GM12878 (cell line): ENCODE results near the gene ATRN. TPM values are rescaled to one million over a fixed set of nuclear protein-coding genes. Genes with fewer than 3 reads are reported as not detected.

ENCODE experiments used
- ATAC-seq: fragments of 200-7000 bp; cut with Tn5 transposase; 3 replicates; pipeline ENCODE4 v1.9.1; 2020; ENCODE audit warnings: mild to moderate bottlenecking, moderate library complexity
- BruUV-seq: library from RNA; stranded (reverse); fragments of 400-500 nt; replicated peaks from 2 replicates; lab custom pipeline; 2021; lab: Mats Ljungman, UMichigan
- CTCF ChIA-PET: fragments of 300-600 bp; sonication (Branson Sonifier 250); formaldehyde crosslinking; extraction: SDS; loops from one replicate; lab custom pipeline; 2021; ENCODE audit warnings: inconsistent platforms; lab: Yijun Ruan, JAX
- POLR2A ChIA-PET: fragments of 350-600 bp; formaldehyde crosslinking; extraction: SDS; loops from one replicate; lab custom pipeline; 2021; ENCODE audit warnings: inconsistent platforms; lab: Charles Lee
- RAD21 ChIA-PET: fragments of 300-600 bp; sonication (Branson Sonifier 250); formaldehyde crosslinking; loops from one replicate; lab custom pipeline; 2023; ENCODE audit warnings: antibody characterized with exemption; ENCODE audit not compliant: unreplicated experiment; lab: Charles Lee
- SMC1A ChIA-PET: fragments of 300-600 bp; sonication (Branson Sonifier 250); formaldehyde crosslinking; loops from one replicate; lab custom pipeline; 2023; ENCODE audit not compliant: unreplicated experiment, uncharacterized antibody; lab: Charles Lee
- DNase-seq: peaks from one replicate; pipeline ENCODE4 v3.0.0-alpha.2; 2011; ENCODE audit warnings: low read depth, low spot score
- FAIRE-seq: peaks from 3 replicates; lab custom pipeline; 2011; peaks lifted over from hg19 to GRCh38; lab: Jason Lieb, UNC
- H2AFZ ChIP-seq: 2 replicates; pipeline ENCODE4 v1.6.0; 2011; ENCODE audit warnings: low read depth, low read length, control low read depth; ENCODE audit not compliant: control insufficient read depth
- H3K27ac ChIP-seq: 2 replicates; pipeline ENCODE4 v1.5.1; 2011; ENCODE audit warnings: control low read depth; ENCODE audit not compliant: control insufficient read depth, insufficient read depth
- H3K27me3 ChIP-seq, 2 experiments: replicated peaks in 1 of 2; 2 replicates each; pipeline versions ENCODE4 v1.6.0 to v1.6.1; 2011; ENCODE audit warnings: low read length in 1 of 2; ENCODE audit not compliant: control insufficient read depth in 2 of 2, insufficient read depth in 2 of 2
- H3K36me3 ChIP-seq, 2 experiments: 2 replicates each; pipeline ENCODE4 v1.5.1; 2011; ENCODE audit warnings: low read length in 1 of 2; ENCODE audit not compliant: control insufficient read depth in 2 of 2, insufficient read depth in 2 of 2
- H3K4me1 ChIP-seq: 2 replicates; pipeline ENCODE4 v1.6.1; 2011; ENCODE audit warnings: mild to moderate bottlenecking, low read length, moderate library complexity, mixed read lengths; ENCODE audit not compliant: control insufficient read depth, insufficient read depth
- H3K4me2 ChIP-seq: 2 replicates; pipeline ENCODE4 v1.6.0; 2011; ENCODE audit warnings: control low read depth; ENCODE audit not compliant: control insufficient read depth, insufficient read depth
- H3K4me3 ChIP-seq: fragments of 200-600 bp; sonication (generic); 2 replicates; pipeline ENCODE4 v1.5.1; 2016
- H3K79me2 ChIP-seq: 2 replicates; pipeline ENCODE4 v1.6.0; 2011; ENCODE audit warnings: low read length; ENCODE audit not compliant: control insufficient read depth, insufficient read depth
- H3K9ac ChIP-seq: 2 replicates; pipeline ENCODE4 v1.8.0; 2011; ENCODE audit warnings: low read length, control low read depth, mixed read lengths; ENCODE audit not compliant: control insufficient read depth, insufficient read depth
- H3K9me3 ChIP-seq: replicated peaks from 3 replicates; pipeline ENCODE4 v1.5.1; 2011; ENCODE audit warnings: mild to moderate bottlenecking, low read length; ENCODE audit not compliant: control insufficient read depth, insufficient read depth
- H4K20me1 ChIP-seq: 2 replicates; pipeline ENCODE4 v1.6.0; 2011; ENCODE audit not compliant: control insufficient read depth, insufficient read depth
- GABPA ChIP-seq: IDR thresholded peaks from 2 replicates; pipeline ENCODE4 v1.6.1; 2014; ENCODE audit warnings: antibody characterized with exemption, low read depth, mild to moderate bottlenecking, inconsistent platforms
- HCFC1 ChIP-seq: fragments of 150-350 bp; IDR thresholded peaks from 2 replicates; pipeline ENCODE4 v1.6.1; 2014; ENCODE audit warnings: low read length
- LARP7 ChIP-seq: fragments of 450-650 bp; IDR thresholded peaks from 2 replicates; pipeline ENCODE4 v1.6.1; 2017; ENCODE audit warnings: mild to moderate bottlenecking
- MEF2A ChIP-seq: IDR thresholded peaks from 2 replicates; pipeline ENCODE4 v1.6.1; 2011; ENCODE audit warnings: low read depth, mild to moderate bottlenecking, low read length, moderate library complexity; ENCODE audit not compliant: insufficient read depth
- MYC ChIP-seq: IDR thresholded peaks from 2 replicates; pipeline ENCODE4 v1.6.1; 2011; ENCODE audit warnings: mild to moderate bottlenecking, low read length, moderate library complexity, inconsistent platforms; ENCODE audit not compliant: insufficient read depth, insufficient replicate concordance, insufficient read length, severe bottlenecking
- NR2C1 ChIP-seq: fragments of 450-650 bp; IDR thresholded peaks from 2 replicates; pipeline ENCODE4 v1.6.1; 2017; ENCODE audit warnings: antibody characterized with exemption, mild to moderate bottlenecking, moderate library complexity
- PAX5 ChIP-seq: IDR thresholded peaks from 2 replicates; pipeline ENCODE4 v1.6.1; 2011; ENCODE audit warnings: low read depth, low read length, borderline replicate concordance
- PAX8 ChIP-seq: fragments of 450-650 bp; IDR thresholded peaks from 2 replicates; pipeline ENCODE4 v1.6.1; 2017; ENCODE audit warnings: mild to moderate bottlenecking, moderate library complexity
- RBBP5 ChIP-seq: fragments of 200-600 bp; sonication (generic); conservative IDR thresholded peaks from 2 replicates; pipeline ENCODE4 v1.6.1; 2016
- RFX5 ChIP-seq: IDR thresholded peaks from 2 replicates; pipeline ENCODE4 v1.6.1; 2011; ENCODE audit warnings: low read depth, low read length, improper control_type of control experiment
- RUNX3 ChIP-seq: IDR thresholded peaks from 2 replicates; pipeline ENCODE4 v1.6.1; 2012; ENCODE audit warnings: low read length, inconsistent platforms
- SPI1 ChIP-seq: IDR thresholded peaks from 2 replicates; pipeline ENCODE4 v1.6.1; 2011; ENCODE audit warnings: low read depth, mild to moderate bottlenecking, low read length, moderate library complexity, borderline replicate concordance; ENCODE audit not compliant: insufficient read depth
- SREBF2 ChIP-seq: IDR thresholded peaks from 2 replicates; pipeline ENCODE4 v1.6.1; 2012; ENCODE audit warnings: mild to moderate bottlenecking, low read length
- TBL1XR1 ChIP-seq: IDR thresholded peaks from 2 replicates; pipeline ENCODE4 v1.6.1; 2012; ENCODE audit warnings: low read depth, low read length, improper control_type of control experiment
- WRNIP1 ChIP-seq: IDR thresholded peaks from 2 replicates; pipeline ENCODE4 v1.6.1; 2011; ENCODE audit warnings: low read depth, low read length, improper control_type of control experiment, borderline replicate concordance
- YY1 ChIP-seq: IDR thresholded peaks from 2 replicates; pipeline ENCODE4 v1.6.1; 2011; ENCODE audit warnings: low read depth, mild to moderate bottlenecking, low read length
- WGBS: methylation state at CpG from one replicate; pipeline ENCODE4 v1.1.6; 2016; ENCODE audit warnings: low lambda C conversion rate; ENCODE audit not compliant: insufficient replicate concordance, insufficient coverage; ENCODE audit errors: missing lambda C conversion rate; 5-methylcytosine and 5-hydroxymethylcytosine counted together
- in situ Hi-C: fragments of 300-500 bp; cut with MboI; formaldehyde crosslinking; loops from 9 replicates; pipeline ENCODE4 v1.14.3; 2018; ENCODE audit warnings: mixed read lengths
- intact Hi-C: fragments of 100-400 bp; cut with micrococcal nuclease; formaldehyde crosslinking; loops from one replicate; pipeline ENCODE4 v1.14.2; 2022; ENCODE audit not compliant: unreplicated experiment
- polyA plus RNA-seq, 11 experiments: library from polyadenylated mRNA; depleted of rRNA in 4 of 11; unstranded in 6 of 11; stranded (reverse) in 5 of 11; fragments of >200 nt; fragmentation: Nextera tagmentation in 4 of 11; fragmentation: Illumina TruSeq in 1 of 11; extraction: Ambion mirVana in 4 of 11; extraction: Trizol in 1 of 11; gene quantifications; 1 replicate in 1 of 11; 2 replicates in 10 of 11; pipeline versions ENCODE4 v1.2.1 to v1.2.3, GENCODE V29; 2011 to 2016; ENCODE audit warnings: inconsistent platforms in 2 of 11, missing spikeins in 2 of 11, low read depth in 1 of 11
- total RNA-seq, 4 experiments: library from RNA; depleted of rRNA in 3 of 4; stranded (reverse); fragments of >200 nt in 3 of 4; fragmentation: Illumina TruSeq in 1 of 4; extraction: Trizol in 1 of 4; gene quantifications; 2 replicates each; pipeline versions ENCODE4 v1.2.1 to v1.2.3, GENCODE V29; 2013 to 2021
- TF ChIP-seq, protein P1 (sequence below): fragments of 450-650 bp; formaldehyde crosslinking; IDR thresholded peaks from 2 replicates; pipeline ENCODE4 v1.4.0; 2022; ENCODE audit warnings: mild to moderate bottlenecking, moderate library complexity
- TF ChIP-seq, protein P2 (sequence below): IDR thresholded peaks from 2 replicates; pipeline ENCODE4 v1.6.1; 2011; ENCODE audit warnings: low read depth, mild to moderate bottlenecking, low read length, moderate library complexity, borderline replicate concordance; ENCODE audit errors: extremely low read depth
- TF ChIP-seq, protein P3 (sequence below): fragments of 450-650 bp; conservative IDR thresholded peaks from 2 replicates; pipeline ENCODE4 v1.6.1; 2017; ENCODE audit warnings: mild to moderate bottlenecking, moderate library complexity

ATRN gene
- total and polyA plus RNA-seq, 10 of the 15 experiments (the other 5 are each of a cell fraction or from before 2014, with no cell fraction given), result 0.71 to 11.6 (median 6.9) TPM

DNA sequence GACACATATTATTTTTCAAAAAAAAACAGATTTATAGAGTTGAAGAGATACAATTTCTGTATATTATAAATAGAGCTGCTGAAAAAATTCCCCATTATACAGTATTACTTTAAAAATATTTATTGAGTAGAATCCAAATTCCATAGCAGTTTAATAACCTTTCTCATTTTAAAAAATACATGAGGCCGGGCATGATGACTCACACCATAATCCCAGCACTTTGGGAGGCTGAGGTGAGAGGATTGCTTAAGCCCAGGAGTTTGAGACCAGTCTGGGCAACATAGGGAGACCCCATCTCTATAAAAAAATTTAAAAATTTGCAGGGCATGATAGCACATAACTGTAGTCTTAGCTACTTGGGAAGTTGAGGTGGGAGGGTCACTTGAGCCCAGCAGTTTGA is 13.0 kb downstream of the ATRN start (continued):
- TF ChIP-seq, protein P1, sequence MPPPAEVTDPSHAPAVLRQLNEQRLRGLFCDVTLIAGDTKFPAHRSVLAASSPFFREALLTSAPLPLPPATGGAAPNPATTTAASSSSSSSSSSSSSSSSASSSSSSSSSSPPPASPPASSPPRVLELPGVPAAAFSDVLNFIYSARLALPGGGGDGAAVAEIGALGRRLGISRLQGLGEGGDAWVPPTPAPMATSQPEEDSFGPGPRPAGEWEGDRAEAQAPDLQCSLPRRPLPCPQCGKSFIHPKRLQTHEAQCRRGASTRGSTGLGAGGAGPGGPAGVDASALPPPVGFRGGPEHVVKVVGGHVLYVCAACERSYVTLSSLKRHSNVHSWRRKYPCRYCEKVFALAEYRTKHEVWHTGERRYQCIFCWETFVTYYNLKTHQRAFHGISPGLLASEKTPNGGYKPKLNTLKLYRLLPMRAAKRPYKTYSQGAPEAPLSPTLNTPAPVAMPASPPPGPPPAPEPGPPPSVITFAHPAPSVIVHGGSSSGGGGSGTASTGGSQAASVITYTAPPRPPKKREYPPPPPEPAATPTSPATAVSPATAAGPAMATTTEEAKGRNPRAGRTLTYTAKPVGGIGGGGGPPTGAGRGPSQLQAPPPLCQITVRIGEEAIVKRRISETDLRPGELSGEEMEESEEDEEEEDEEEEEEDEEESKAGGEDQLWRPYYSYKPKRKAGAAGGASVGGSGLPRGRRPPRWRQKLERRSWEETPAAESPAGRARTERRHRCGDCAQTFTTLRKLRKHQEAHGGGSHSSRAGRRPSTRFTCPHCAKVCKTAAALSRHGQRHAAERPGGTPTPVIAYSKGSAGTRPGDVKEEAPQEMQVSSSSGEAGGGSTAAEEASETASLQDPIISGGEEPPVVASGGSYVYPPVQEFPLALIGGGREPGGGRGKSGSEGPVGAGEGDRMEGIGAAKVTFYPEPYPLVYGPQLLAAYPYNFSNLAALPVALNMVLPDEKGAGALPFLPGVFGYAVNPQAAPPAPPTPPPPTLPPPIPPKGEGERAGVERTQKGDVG (CRISPR knock-in tag), result no peak
- TF ChIP-seq WRNIP1, result no peak
- TF ChIP-seq HCFC1, result no peak
- TF ChIP-seq, protein P2, sequence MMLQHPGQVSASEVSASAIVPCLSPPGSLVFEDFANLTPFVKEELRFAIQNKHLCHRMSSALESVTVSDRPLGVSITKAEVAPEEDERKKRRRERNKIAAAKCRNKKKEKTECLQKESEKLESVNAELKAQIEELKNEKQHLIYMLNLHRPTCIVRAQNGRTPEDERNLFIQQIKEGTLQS, result no peak

DNA sequence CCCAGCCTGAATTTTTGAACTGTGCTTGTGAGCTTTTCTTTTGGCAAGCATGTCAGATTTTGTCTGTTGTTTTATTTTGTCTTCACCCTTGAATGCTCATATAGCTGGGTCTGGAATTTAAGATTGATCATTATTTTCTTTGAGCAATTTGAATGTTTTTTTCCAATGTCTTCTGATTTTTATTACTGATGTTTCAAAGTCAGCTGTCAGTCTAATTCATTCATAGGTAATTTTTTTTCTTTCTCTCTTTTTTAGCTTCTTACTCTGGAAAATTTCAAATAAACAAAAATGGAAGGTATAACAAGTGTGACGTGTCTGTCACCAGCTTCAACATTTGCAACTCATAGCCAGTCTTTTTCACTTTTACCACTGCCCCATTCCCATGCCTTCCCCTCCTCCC is 15.1 kb downstream of the ATRN start:
- Histone ChIP-seq H2AFZ (no peak overlapping the region), H4K20me1 (no peaks in the 10 kb centered on the region), H3K9ac (no peak overlapping the region), H3K27ac (no peak overlapping the region), H3K4me3 (no peak overlapping the region), H3K79me2 (no peaks in the 10 kb centered on the region; the same call in 1 of the 2 replicates), H3K4me1 (no peaks in the 10 kb centered on the region; the same call in 1 of the 2 replicates), H3K4me2 (no peak overlapping the region), H3K9me3 (peaks cover 3% of the 10 kb centered on the region; the same call in 1 of the 3 replicates), H3K27me3 (no peaks in the 10 kb centered on the region), H3K36me3 (no peaks in the 10 kb centered on the region)
- DNase-seq (no peak), FAIRE-seq (no peak), ATAC-seq (no peak)
- POLR2A ChIA-PET, result no interaction called here
- CTCF ChIA-PET, result interaction anchor here (1.5 to 2.1 kb wide), 2 partner anchors 8 to 191 kb away, joined by 3 to 12 read pairs; no protein-coding TSS in a partner anchor
- in situ Hi-C loops, result no loop called here
- intact Hi-C loops, result no loop called here
- SMC1A ChIA-PET, result interaction anchor here (1.4 to 2.0 kb wide), 2 partner anchors 8 to 12 kb away, joined by 4 to 6 read pairs; no protein-coding TSS in a partner anchor
- 93% methylated on average over 1 of the region's 1 CpG for WGBS
- no TSS peak for BruUV-seq
- TF ChIP-seq NR2C1 (no peak), YY1 (no peak), PAX8 (no peak), SREBF2 (no peak), MEF2A (no peak), GABPA (no peak), TBL1XR1 (no peak), LARP7 (no peak), RUNX3 (no peak), PAX5 (no peak), SPI1 (no peak), RBBP5 (no peak), RFX5 (no peak), MYC (no peak)
- TF ChIP-seq, protein P3, sequence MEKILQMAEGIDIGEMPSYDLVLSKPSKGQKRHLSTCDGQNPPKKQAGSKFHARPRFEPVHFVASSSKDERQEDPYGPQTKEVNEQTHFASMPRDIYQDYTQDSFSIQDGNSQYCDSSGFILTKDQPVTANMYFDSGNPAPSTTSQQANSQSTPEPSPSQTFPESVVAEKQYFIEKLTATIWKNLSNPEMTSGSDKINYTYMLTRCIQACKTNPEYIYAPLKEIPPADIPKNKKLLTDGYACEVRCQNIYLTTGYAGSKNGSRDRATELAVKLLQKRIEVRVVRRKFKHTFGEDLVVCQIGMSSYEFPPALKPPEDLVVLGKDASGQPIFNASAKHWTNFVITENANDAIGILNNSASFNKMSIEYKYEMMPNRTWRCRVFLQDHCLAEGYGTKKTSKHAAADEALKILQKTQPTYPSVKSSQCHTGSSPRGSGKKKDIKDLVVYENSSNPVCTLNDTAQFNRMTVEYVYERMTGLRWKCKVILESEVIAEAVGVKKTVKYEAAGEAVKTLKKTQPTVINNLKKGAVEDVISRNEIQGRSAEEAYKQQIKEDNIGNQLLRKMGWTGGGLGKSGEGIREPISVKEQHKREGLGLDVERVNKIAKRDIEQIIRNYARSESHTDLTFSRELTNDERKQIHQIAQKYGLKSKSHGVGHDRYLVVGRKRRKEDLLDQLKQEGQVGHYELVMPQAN, result no peak
- RAD21 ChIA-PET, result no interaction called here
